Aorta (tissue), 5 donors: ENCODE results near the gene RBM46. TPM values are rescaled to one million over a fixed set of nuclear protein-coding genes. Genes with fewer than 3 reads are reported as not detected.

Experiments
- ATAC-seq: fragments of 200-7000 bp; cut with Tn5 transposase; one replicate; pipeline ENCODE4 v1.9.1; 2022; ENCODE audit warnings: moderate library complexity; ENCODE audit not compliant: low FRiP score
- DNase-seq, 2 donors: peaks; one replicate each; pipeline ENCODE4 v3.0.0-alpha.2; 2020
- H3K27ac ChIP-seq, 2 donors: one replicate each; pipeline ENCODE4 v1.5.1; 2013; ENCODE audit warnings: low read length in 2 of 2, mild to moderate bottlenecking in 2 of 2, moderate library complexity in 2 of 2, control low read depth in 1 of 2, inconsistent platforms in 1 of 2, low read depth in 1 of 2
- H3K27me3 ChIP-seq, 2 donors: one replicate each; pipeline ENCODE4 v1.6.1; 2013; ENCODE audit warnings: control low read depth in 1 of 2, low read length in 1 of 2, mild to moderate bottlenecking in 1 of 2, moderate library complexity in 1 of 2; ENCODE audit not compliant: insufficient read depth in 2 of 2, control insufficient read depth in 1 of 2
- H3K36me3 ChIP-seq, 2 donors: one replicate each; pipeline ENCODE4 v1.6.1; 2013; ENCODE audit warnings: control low read depth in 1 of 2, low read length in 1 of 2, mild to moderate bottlenecking in 1 of 2; ENCODE audit not compliant: insufficient read depth in 2 of 2, control insufficient read depth in 1 of 2
- H3K4me1 ChIP-seq, 2 donors: one replicate each; pipeline ENCODE4 v1.6.1; 2013; ENCODE audit warnings: low read length in 2 of 2, control low read depth in 1 of 2, mild to moderate bottlenecking in 1 of 2, moderate library complexity in 1 of 2; ENCODE audit not compliant: insufficient read depth in 2 of 2, control insufficient read depth in 1 of 2
- H3K4me3 ChIP-seq, 2 donors: one replicate each; pipeline ENCODE4 v1.5.1; 2013; ENCODE audit warnings: low read length in 2 of 2, control low read depth in 1 of 2, mild to moderate bottlenecking in 1 of 2
- H3K9me3 ChIP-seq: one replicate; pipeline ENCODE4 v1.6.1; 2013; ENCODE audit warnings: mild to moderate bottlenecking, low read length; ENCODE audit not compliant: control insufficient read depth
- WGBS, 2 donors: extraction: QIAGEN DNeasy Blood & Tissue Kit; methylation state at CpG; one replicate each; pipeline ENCODE4 v1.1.7; 2013; 5-methylcytosine and 5-hydroxymethylcytosine counted together
- intact Hi-C, 2 donors: fragments of 100-400 bp; cut with DNase I; formaldehyde crosslinking; loops; one replicate each; pipeline versions ENCODE4 v1.14.2 to v1.15.0; 2022
- polyA plus RNA-seq, 2 donors: library from polyadenylated mRNA; stranded (reverse); fragments of 200-250 nt; gene quantifications; one replicate each; pipeline ENCODE4 v1.2.3, GENCODE V29; 2013
- total RNA-seq, 2 donors: library from RNA; stranded (reverse); fragmentation: NEBNext Ultra II Directional; extraction: Animal tissue kit (Norgen Biotek cat#: 25700); gene quantifications; one replicate each; pipeline ENCODE4 v1.2.1, GENCODE V29; 2021
- donor health status: healthy with polysubstance abuse.
- donor health status: Bipolar disorder and iron deficiency.
- donor health status: DM: no; HTN: no; CAD: no.
- donor health status: DM: no; HTN: no; CAD: no.
- donor health status: DM: yes; HTN: yes; CAD: no.

Gene RBM46
- total and polyA plus RNA-seq, 4 donors, result not detected

GRCh38 chr4:154741922-154742850, 38.9 kb upstream of the RBM46 start:
- intact Hi-C loops, result no loop called here
- no peaks in the 10 kb centered on the region for H3K36me3 ChIP-seq

GRCh38 chr4:154743683-154744340, 37.3 kb upstream of the RBM46 start, which contains the start of gene LRAT:
LRAT (plus strand) TSS chr4:154744000; CDS start chr4:154744327, 327 bp downstream.
- peak within 1 kb of the TSS; percentile 1 to 61 for H3K4me3 ChIP-seq
- H3K4me1 ChIP-seq, result no peaks in the 10 kb centered on the region
- no peaks in the 10 kb centered on the region for H3K9me3 ChIP-seq
- WGBS, 2 donors, result 1% methylated on average over 48 to 55 of the region's 55 CpGs
- no peaks in the 10 kb centered on the region for H3K27me3 ChIP-seq
- no peaks in the 10 kb centered on the region for H3K36me3 ChIP-seq
- peak in 1 of 2 donors; percentile 82 for DNase-seq
- intact Hi-C loops, result no loop called here
- ATAC-seq, result no peak
- no peak within 1 kb of the TSS for H3K27ac ChIP-seq

More at GRCh38 chr4:154741922-154742850, 38.9 kb upstream of the RBM46 start:
- Histone ChIP-seq H3K9me3 (no peaks in the 10 kb centered on the region), H3K4me3 (peak overlapping the region; percentile 6 to 61), H3K4me1 (no peaks in the 10 kb centered on the region), H3K27ac (no peak overlapping the region), H3K27me3 (no peaks in the 10 kb centered on the region)
- peak; percentile 28 for ATAC-seq
- no peak for DNase-seq
- WGBS, 2 donors, result 1% methylated on average over 49 of the region's 49 CpGs

GRCh38 chr4:154744341-154744926, 36.6 kb upstream of the RBM46 start:
- Histone ChIP-seq H3K27me3 (no peaks in the 10 kb centered on the region), H3K27ac (no peak overlapping the region), H3K9me3 (no peaks in the 10 kb centered on the region), H3K36me3 (no peaks in the 10 kb centered on the region), H3K4me3 (peak overlapping the region; percentile 1 to 40), H3K4me1 (no peaks in the 10 kb centered on the region)
- ATAC-seq (peak; percentile 45), DNase-seq (no peak)
- intact Hi-C loops, result no loop called here
- 4% methylated on average over 31 of the region's 31 CpGs for WGBS, 2 donors

- H3K4me3 ChIP-seq, result no peak overlapping the region
- H3K36me3 ChIP-seq, result no peaks in the 10 kb centered on the region
- no peaks in the 10 kb centered on the region for H3K4me1 ChIP-seq
- no peaks in the 10 kb centered on the region for H3K9me3 ChIP-seq
- H3K27ac ChIP-seq, result no peak overlapping the region
- DNase-seq (no peak), ATAC-seq (no peak)
- intact Hi-C loops, result no loop called here
- peaks cover 0 to 2% of the 10 kb centered on the region in 2 donors for H3K27me3 ChIP-seq
- 64 to 69% methylated on average over 6 of the region's 6 CpGs for WGBS, 2 donors
Measured at GRCh38 chr4:154757713-154758112, 23.4 kb upstream of the RBM46 start.

- ATAC-seq, result no peak
- H3K27ac ChIP-seq, result no peak overlapping the region
- 72 to 74% methylated on average over 2 of the region's 2 CpGs for WGBS, 2 donors
- H3K4me3 ChIP-seq, result no peak overlapping the region
- no peaks in the 10 kb centered on the region for H3K9me3 ChIP-seq
- H3K27me3 ChIP-seq, result no peaks in the 10 kb centered on the region
- no peak for DNase-seq
- intact Hi-C loops, result no loop called here
- H3K36me3 ChIP-seq, result no peaks in the 10 kb centered on the region
- H3K4me1 ChIP-seq, result no peaks in the 10 kb centered on the region
Measured at GRCh38 chr4:154760895-154761294, 20.2 kb upstream of the RBM46 start.

GRCh38 chr4:154778264-154778663, 2.8 kb upstream of the RBM46 start:
- H3K27ac ChIP-seq, result no peak overlapping the region
- no peaks in the 10 kb centered on the region for H3K36me3 ChIP-seq
- H3K27me3 ChIP-seq, result no peaks in the 10 kb centered on the region
- H3K4me1 ChIP-seq, result no peaks in the 10 kb centered on the region
- no peak for DNase-seq
- no peak overlapping the region for H3K4me3 ChIP-seq
- WGBS, 2 donors, result 95 to 100% methylated on average over 1 of the region's 1 CpG
- no peak for ATAC-seq
- intact Hi-C loops, result no loop called here
- H3K9me3 ChIP-seq, result no peaks in the 10 kb centered on the region

GRCh38 chr4:154779362-154779947, 1.6 kb upstream of the RBM46 start:
- intact Hi-C loops, result no loop called here
- 45% methylated on average over 3 of the region's 3 CpGs for WGBS, 2 donors

GRCh38 chr4:154781983-154782293, 866 bp downstream of the RBM46 start:
- no peaks in the 10 kb centered on the region for H3K4me1 ChIP-seq
- H3K27ac ChIP-seq, result no peak overlapping the region
- no peaks in the 10 kb centered on the region for H3K9me3 ChIP-seq
- no peaks in the 10 kb centered on the region for H3K27me3 ChIP-seq
- WGBS, 2 donors, result 76 to 81% methylated on average over 18 of the region's 18 CpGs
- H3K4me3 ChIP-seq, result no peak overlapping the region
- DNase-seq (no peak), ATAC-seq (no peak)
- no peaks in the 10 kb centered on the region for H3K36me3 ChIP-seq
- intact Hi-C loops, result loop anchor here (5.0 to 10.0 kb wide), 2 partner anchors 225 to 227 kb away; partner anchors contain the start of gene PLRG1 (in 1 of the 2)

More at GRCh38 chr4:154779362-154779947, 1.6 kb upstream of the RBM46 start:
- H3K36me3 ChIP-seq, result no peaks in the 10 kb centered on the region
- no peak overlapping the region for H3K4me3 ChIP-seq
- no peaks in the 10 kb centered on the region for H3K9me3 ChIP-seq
- no peak overlapping the region for H3K27ac ChIP-seq
- ATAC-seq (no peak), DNase-seq (no peak)
- no peaks in the 10 kb centered on the region for H3K4me1 ChIP-seq
- H3K27me3 ChIP-seq, result no peaks in the 10 kb centered on the region
